MV-4-11 (cell line): Measurements from ENCODE around the gene CPEB2.
"Not testable (repeated sequence)": the region's sequence is repeated elsewhere in the genome, so short reads cannot be mapped to it uniquely, and the experiment has no call there.

Source experiments
- DNase-seq: peaks from one replicate; lab custom pipeline; 2025; lab: John Stamatoyannopoulos, UW

CPEB2 gene

DNA sequence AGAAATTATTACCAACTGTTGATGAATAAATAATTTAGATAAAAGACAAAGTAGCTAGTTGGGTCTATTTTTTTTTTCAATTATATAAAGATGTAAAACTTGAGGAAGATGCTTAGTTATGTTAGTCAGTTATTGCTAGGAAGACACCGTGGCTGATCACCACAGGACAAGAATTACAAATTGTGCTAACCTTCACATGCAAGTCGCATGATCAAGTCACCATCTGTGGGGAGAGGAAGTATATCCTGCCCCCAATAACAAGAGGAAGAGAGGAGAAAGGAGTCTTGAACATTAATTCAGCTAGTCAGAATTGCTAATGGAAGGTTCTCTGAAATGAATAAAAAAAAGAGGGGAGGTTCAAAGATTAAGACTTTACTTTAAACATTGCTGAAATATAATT lies 52.3 kb downstream of the CPEB2 start:
- DNase-seq: peak; percentile 14

DNA sequence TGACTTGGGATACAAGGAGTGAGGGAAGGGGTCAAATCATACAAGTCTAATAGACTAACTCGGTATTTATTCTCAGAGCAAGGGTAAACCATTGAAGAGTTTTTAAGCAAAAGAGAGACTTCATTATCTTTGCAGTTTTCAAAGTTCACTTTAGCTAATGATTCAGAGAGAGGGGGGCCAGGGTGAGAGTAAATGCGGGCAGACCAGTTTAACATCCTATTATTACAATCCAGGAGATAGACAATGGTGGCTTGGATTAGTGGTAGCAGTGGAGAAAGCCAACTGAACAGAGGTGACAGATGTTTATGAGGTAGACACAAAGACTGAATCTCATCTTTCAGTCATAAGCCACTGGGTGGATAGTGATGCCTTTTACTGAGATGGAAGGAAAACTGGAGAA lies 57.9 kb downstream of the CPEB2 start:
- DNase-seq: no peak

DNA sequence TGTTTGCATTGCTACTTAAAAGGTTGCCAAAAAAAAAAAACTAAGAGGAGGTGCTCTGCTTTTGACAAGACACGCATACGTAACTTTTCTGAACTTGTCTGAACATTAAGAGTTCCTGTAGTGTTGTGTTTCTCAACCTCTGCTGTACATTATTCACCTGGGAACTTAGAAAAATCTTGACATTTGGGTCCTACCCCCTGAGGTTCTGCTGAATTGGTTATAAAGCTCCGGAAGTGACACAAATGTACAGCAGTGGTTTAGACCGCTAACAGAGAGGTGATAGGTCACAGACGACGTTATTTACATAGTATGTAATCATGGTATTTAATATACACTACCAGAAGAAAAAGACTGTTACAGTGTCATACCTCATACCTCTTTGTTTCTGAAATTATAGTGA lies 61.1 kb downstream of the CPEB2 start:
- DNase-seq: no peak

GRCh38 chr4:15065516-15065915 lies 63.2 kb downstream of the CPEB2 start:
- DNase-seq: no peak

GRCh38 chr4:15066140-15066539 lies 63.9 kb downstream of the CPEB2 start:
- peak; percentile 34 for DNase-seq

DNA sequence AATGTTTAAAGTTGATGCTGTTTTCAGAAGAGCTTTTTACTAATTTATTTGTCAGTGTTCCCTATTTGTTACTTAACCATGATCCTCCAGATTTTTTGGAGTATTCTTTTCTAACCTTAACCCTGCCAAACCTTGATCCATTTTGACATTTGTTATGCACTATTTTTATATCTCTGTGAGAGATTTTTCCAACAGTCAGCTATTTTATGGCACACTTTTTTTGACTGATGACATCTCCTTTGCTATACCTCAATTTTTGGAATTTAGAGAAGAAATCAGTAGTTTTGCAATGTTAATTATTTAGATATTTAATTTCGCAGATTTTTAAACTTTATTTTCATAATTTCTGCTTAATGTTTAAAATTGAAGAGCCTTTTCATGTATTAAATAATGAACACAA lies 66.0 kb downstream of the CPEB2 start:
- DNase-seq: no peak

- DNase-seq: no peak
These were observed 73.6 kb downstream of the CPEB2 start for GRCh38 chr4:15075875-15076274.

DNA sequence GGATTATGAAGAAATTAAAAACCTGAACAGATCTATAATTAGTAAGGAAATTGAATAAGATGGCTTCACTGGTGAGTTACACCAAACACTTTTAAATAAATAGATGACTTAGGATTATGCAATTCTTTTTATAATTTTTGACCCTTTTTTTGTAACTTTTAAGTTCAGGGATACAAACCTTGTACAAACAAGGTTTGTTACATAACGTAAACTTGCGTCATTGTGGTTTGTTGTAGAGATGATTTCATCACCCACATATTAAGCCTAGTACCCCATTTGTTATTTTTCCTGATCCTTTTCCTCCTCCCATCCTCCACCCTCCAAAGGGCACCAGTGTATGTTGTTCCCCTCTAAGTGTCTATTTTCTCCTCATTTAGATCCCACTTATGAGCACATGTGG lies 75.7 kb downstream of the CPEB2 start:
- DNase-seq: peak; percentile 64

- peak; percentile 79 for DNase-seq
These were observed 76.7 kb downstream of the CPEB2 start for GRCh38 chr4:15078682-15079642.

- no peak for DNase-seq
These were observed 82.5 kb downstream of the CPEB2 start for GRCh38 chr4:15084780-15085179.

GRCh38 chr4:15085762-15086161 lies 83.5 kb downstream of the CPEB2 start:
- DNase-seq: not testable (repeated sequence)

DNA sequence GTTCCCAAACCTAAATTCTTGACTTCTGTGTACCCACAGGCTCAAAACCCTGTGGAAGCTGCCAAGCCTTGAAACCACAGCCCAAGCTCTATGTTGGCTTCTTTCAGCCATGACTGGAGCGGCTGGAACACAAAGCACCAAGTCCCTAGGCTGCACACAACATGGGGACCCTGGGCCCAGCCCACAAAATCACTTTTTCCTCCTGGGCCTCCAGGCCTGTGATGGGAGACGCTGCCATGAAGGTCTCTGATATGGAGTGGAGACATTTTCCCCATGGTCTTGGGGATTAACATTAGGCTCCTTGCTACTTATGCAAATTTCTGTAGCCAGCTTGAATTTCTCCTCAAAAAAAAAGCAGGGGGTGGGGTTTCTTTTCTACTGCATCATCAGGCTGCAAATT lies 84.0 kb downstream of the CPEB2 start:
- DNase-seq: not testable (repeated sequence)

- DNase-seq: no peak
These were observed 86.2 kb downstream of the CPEB2 start for GRCh38 chr4:15088394-15089035.

DNA sequence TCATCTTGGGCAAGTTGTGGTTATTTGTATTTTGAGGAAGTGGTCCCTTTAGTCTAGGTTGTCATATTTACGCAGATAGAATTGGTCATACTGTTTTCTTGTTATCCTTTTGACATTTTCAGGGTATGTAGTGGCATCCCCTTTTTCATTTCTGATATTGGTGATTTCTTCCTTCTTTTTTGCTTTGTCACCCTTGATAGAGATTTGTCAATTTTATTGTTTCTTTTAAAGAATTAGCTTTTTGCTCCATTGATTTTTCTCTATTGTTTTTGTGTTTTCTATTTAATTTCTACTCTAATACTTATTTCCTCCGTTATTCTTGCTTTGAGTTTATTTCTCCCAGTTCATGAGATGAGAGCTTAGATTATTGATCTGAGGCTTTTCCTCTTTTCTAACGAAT lies 87.7 kb downstream of the CPEB2 start:
- no peak for DNase-seq

DNA sequence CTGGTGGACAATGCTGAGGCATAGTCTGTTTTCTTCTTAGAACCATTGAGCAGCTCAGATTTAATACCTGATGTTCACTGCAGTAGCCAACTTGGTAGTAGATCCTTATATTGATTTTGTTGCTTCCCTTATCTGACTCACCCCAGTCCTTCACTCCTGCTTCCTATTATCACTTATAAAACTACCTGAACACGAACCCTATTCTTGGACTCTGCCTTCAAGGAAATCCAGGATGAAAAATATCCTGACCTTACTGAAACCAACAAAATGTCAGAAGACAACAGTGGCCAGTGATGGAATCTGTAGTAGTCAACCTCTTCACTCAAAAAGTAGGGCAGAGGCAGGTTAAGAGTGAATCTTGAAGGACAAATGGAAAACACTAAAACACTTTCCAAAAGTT lies 98.1 kb downstream of the CPEB2 start:
- DNase-seq: no peak

DNA sequence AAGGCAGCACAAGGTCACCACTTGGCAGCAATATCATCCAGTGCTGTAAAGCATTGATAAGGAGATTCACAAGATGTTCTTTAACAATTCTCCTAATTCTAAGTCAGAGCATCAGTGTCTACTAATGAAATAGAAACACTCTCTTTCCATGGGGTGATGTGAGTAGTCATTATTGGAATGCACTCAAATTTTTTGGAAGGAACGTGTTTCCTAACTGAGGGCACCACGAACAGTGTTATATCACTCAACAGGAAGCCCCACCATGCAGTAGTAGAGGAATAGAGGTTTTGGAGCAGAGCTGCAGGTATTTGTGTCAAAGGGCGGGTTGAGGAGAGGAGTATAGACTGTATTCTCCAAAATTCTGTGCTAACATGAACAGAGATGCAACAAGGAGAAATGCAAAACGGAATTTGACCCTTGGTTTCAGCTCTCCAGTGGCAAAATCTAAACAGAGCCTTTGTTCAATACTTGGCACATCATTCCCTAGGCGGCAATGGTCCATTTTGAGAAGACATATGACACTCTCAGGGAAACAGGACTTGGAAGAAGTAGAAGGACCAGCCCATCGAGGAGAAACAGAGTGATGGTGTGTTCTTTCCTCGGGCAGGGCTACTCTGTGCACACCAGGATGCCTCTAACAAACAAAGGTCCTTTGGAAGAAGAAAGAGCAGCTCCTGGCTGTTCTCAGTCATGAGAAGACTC lies 98.9 kb downstream of the CPEB2 start:
- no peak for DNase-seq

GRCh38 chr4:15104825-15105224 lies 102.5 kb downstream of the CPEB2 start:
- peak; percentile 66 for DNase-seq

DNA sequence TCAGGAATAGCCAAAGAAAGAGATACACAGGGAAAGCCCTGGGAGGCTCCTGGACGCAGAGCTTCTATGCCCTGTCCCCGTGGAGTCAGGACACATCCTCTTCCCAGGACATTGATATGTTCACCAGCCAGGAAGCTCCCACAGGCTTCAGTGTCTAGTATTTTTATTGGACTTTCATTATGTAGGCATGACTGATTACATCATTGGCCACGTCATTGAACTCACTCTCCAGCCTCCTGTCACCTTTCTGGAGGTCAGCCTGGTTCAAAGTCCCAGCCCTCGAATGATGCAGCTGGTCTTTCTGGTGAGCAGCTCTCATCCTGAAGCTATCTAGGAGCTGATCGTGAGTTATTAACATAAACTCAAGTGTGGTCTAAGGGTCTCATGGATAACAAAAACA lies 104.1 kb downstream of the CPEB2 start:
- DNase-seq: no peak

GRCh38 chr4:15109600-15109999 lies 107.3 kb downstream of the CPEB2 start:
- DNase-seq: no peak

GRCh38 chr4:15110120-15110571 lies 107.9 kb downstream of the CPEB2 start:
- no peak for DNase-seq

GRCh38 chr4:15116509-15117079 lies 114.3 kb downstream of the CPEB2 start:
- DNase-seq: no peak

GRCh38 chr4:15117270-15117946 lies 115.1 kb downstream of the CPEB2 start:
- peak; percentile 7 for DNase-seq
